Neutrophil (primary cell): Measurements from ENCODE around the gene RNF149.

Source experiments
- H3K27ac ChIP-seq: fragments of 200-600 bp; sonication (generic); 2 replicates; pipeline ENCODE4 v1.5.1; 2016; ENCODE audit warnings: mild to moderate bottlenecking, moderate library complexity
- H3K27me3 ChIP-seq: fragments of 200-600 bp; sonication (generic); 2 replicates; pipeline ENCODE4 v1.6.0; 2016; ENCODE audit warnings: mild to moderate bottlenecking
- H3K36me3 ChIP-seq: fragments of 200-600 bp; sonication (generic); 2 replicates; pipeline ENCODE4 v1.5.1; 2017
- H3K4me1 ChIP-seq, 2 experiments: fragments of 200-600 bp in 1 of 2; sonication (generic) in 1 of 2; 1 replicate in 1 of 2; 2 replicates in 1 of 2; pipeline versions ENCODE4 v1.5.1 to v1.6.1; 2013 to 2016; ENCODE audit warnings: low read depth in 1 of 2, low read length in 1 of 2, mild to moderate bottlenecking in 1 of 2, moderate library complexity in 1 of 2; ENCODE audit not compliant: control insufficient read depth in 1 of 2, insufficient read depth in 1 of 2
- H3K4me3 ChIP-seq, 2 experiments: fragments of 200-600 bp in 1 of 2; sonication (generic) in 1 of 2; 1 replicate in 1 of 2; 2 replicates in 1 of 2; pipeline ENCODE4 v1.5.1; 2013 to 2016; ENCODE audit warnings: low read depth in 1 of 2, low read length in 1 of 2, mild to moderate bottlenecking in 1 of 2, moderate library complexity in 1 of 2
- H3K9me3 ChIP-seq: fragments of 200-600 bp; sonication (generic); 2 replicates; pipeline ENCODE4 v1.5.1; 2016
- CTCF ChIP-seq: fragments of 200-600 bp; sonication (generic); IDR thresholded peaks from 2 replicates; pipeline ENCODE4 v1.5.1; 2016; ENCODE audit warnings: antibody characterized with exemption

Gene RNF149

GRCh38 chr2:101272045-101272784 lies 36.3 kb downstream of the RNF149 start:
- no peak for TF ChIP-seq CTCF
- H3K4me3 ChIP-seq, result no peak overlapping the region
- H3K9me3 ChIP-seq, result no peaks in the 10 kb centered on the region
- H3K27ac ChIP-seq, result peak overlapping the region; percentile 46
- peaks cover 98% of the 10 kb centered on the region for H3K36me3 ChIP-seq
- no peaks in the 10 kb centered on the region for H3K4me1 ChIP-seq
- no peaks in the 10 kb centered on the region for H3K27me3 ChIP-seq

GRCh38 chr2:101270700-101271259 lies 37.7 kb downstream of the RNF149 start:
- H3K27ac ChIP-seq, result peak overlapping the region; percentile 4
- no peaks in the 10 kb centered on the region for H3K9me3 ChIP-seq
- no peaks in the 10 kb centered on the region for H3K4me1 ChIP-seq
- H3K4me3 ChIP-seq, result no peak overlapping the region
- peaks cover 98% of the 10 kb centered on the region for H3K36me3 ChIP-seq
- H3K27me3 ChIP-seq, result no peaks in the 10 kb centered on the region
- no peak for TF ChIP-seq CTCF

- H3K4me3 ChIP-seq, result no peak overlapping the region
- H3K4me1 ChIP-seq, result no peaks in the 10 kb centered on the region
- no peaks in the 10 kb centered on the region for H3K9me3 ChIP-seq
- peaks cover 97% of the 10 kb centered on the region for H3K36me3 ChIP-seq
- peak overlapping the region; percentile 6 for H3K27ac ChIP-seq
- no peaks in the 10 kb centered on the region for H3K27me3 ChIP-seq
- TF ChIP-seq CTCF, result no peak
Measured at GRCh38 chr2:101267671-101268656, 40.5 kb downstream of the RNF149 start.

GRCh38 chr2:101265893-101266499 lies 42.5 kb downstream of the RNF149 start:
- no peak overlapping the region for H3K4me3 ChIP-seq
- TF ChIP-seq CTCF, result no peak
- H3K36me3 ChIP-seq, result peaks cover 91% of the 10 kb centered on the region
- H3K4me1 ChIP-seq, result no peaks in the 10 kb centered on the region
- no peaks in the 10 kb centered on the region for H3K9me3 ChIP-seq
- peak overlapping the region; percentile 3 for H3K27ac ChIP-seq
- no peaks in the 10 kb centered on the region for H3K27me3 ChIP-seq

- no peaks in the 10 kb centered on the region for H3K27me3 ChIP-seq
- no peak overlapping the region for H3K4me3 ChIP-seq
- H3K36me3 ChIP-seq, result peaks cover 91% of the 10 kb centered on the region
- no peaks in the 10 kb centered on the region for H3K9me3 ChIP-seq
- no peak for TF ChIP-seq CTCF
- peak overlapping the region; percentile 37 for H3K27ac ChIP-seq
- H3K4me1 ChIP-seq, result no peaks in the 10 kb centered on the region
Measured at GRCh38 chr2:101264360-101264939, 44.1 kb downstream of the RNF149 start.
